ENCODE data around the gene CIDEB.
A peak's percentile ranks its signal among the peaks of the same experiment; 100 is the strongest.

The CIDEB gene

GRCh38 chr14:24311837-24312615 is 4.2 kb upstream of the CIDEB start:
- peak; percentile 42 for DNase-seq

GRCh38 chr14:24310646-24311604 is 3.1 kb upstream of the CIDEB start, which contains the start of gene LTB4R:
TSS of gene LTB4R (plus strand) at chr14:24311502. CDS start at chr14:24315652, 4,150 bp downstream.
- peak; percentile 72 for DNase-seq

DNA sequence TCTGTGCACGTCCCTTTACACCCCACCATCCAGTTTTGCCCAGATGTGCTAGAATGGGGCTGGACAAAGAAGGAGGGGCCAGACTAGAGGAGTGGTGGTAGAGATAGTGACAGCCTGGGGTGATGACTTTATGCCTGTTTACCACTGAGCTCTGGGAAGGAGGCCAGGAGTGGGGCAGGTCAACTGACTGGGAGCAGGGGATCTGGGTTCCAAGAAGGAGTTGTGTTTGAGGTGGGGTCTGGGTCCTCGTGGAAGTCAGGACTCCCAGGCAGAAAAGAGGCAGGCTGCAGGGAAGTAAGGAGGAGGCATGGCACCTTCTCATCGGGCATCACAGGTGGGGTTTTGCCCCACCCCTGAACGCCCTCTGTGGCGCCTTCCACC is 2.5 kb upstream of the CIDEB start:
- no peak for DNase-seq

DNA sequence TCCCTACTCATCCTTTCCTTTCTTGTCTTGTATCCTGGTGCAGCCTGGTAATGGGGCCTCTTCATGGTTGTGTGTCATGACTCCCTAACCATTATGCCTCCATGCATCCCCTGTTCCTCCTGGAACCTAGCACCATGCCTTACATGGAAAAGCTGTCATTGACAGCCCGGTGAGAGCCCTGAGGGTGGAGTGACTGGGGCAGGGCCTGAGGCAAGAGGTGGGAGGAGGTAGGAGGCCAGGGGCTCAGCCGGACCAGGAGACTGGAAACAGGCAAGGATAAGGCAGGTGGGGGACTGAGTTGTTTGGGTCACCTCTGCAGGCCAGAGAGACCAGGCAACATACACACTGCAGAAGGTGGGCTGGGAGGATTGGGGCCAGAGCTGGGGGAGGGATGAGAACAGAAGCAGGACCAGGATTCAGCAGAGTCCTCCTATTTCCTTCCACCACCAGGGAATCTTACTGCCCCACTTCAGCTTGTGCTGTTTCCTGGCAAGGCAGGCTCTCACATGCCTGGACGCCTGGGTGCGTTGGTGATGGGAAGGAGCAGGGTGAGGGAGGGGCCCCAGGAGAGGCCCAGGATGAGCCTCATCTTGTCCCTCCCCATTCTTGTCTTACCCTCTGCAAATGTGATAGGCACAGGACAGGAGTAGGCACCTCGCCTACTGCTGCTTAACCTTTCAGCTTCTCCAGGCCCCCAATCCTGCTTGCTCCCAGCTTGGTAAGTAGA is 1.9 kb upstream of the CIDEB start, which contains the start of gene LTB4R2:
TSS of gene LTB4R2 (plus strand) at position 603 of the 727 bp plus-strand sequence. CDS start 525 bp downstream, outside the sequence.
- peak; percentile 30 for DNase-seq

- DNase-seq, result no peak
Observed at GRCh38 chr14:24308342-24309124, 756 bp upstream of the CIDEB start.

DNA sequence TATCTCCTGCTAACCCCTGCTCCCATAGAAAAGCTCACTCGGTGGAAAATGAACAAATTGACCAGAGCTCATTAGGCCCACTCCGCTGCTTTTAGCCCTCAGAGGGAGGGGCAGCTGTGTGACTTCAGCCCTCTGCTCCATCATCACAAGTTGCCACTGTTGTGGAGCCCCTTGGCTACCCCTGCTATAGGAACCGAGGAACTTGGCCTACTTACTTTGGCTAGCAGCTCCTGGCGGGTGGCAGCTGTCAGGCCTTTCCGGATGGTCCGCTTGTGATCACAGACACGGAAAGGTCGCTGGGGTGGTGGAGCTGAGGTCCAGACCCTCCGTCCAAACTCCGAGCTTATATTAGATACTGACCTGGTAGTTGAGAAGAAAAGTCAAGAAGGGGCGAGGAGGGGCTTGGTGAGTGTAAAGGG is 612 bp downstream of the CIDEB start:
- no peak for DNase-seq

- no peak for DNase-seq
Observed at GRCh38 chr14:24304019-24304387, 3.8 kb downstream of the CIDEB start.

- no peak for DNase-seq
Observed at GRCh38 chr14:24300326-24300980, 7.3 kb downstream of the CIDEB start.

GRCh38 chr14:24299255-24300191 is 8.3 kb downstream of the CIDEB start, which contains the start of the genes DHRS1 and NOP9:
TSS of gene DHRS1 (minus strand) at chr14:24299780. CDS start at chr14:24299106, 674 bp downstream.
TSS of gene NOP9 (plus strand) at chr14:24299850. CDS start at chr14:24299955, 105 bp downstream.
- peak; percentile 44 for DNase-seq

- no peak for DNase-seq
Observed at GRCh38 chr14:24298892-24299254, 8.9 kb downstream of the CIDEB start.

DNA sequence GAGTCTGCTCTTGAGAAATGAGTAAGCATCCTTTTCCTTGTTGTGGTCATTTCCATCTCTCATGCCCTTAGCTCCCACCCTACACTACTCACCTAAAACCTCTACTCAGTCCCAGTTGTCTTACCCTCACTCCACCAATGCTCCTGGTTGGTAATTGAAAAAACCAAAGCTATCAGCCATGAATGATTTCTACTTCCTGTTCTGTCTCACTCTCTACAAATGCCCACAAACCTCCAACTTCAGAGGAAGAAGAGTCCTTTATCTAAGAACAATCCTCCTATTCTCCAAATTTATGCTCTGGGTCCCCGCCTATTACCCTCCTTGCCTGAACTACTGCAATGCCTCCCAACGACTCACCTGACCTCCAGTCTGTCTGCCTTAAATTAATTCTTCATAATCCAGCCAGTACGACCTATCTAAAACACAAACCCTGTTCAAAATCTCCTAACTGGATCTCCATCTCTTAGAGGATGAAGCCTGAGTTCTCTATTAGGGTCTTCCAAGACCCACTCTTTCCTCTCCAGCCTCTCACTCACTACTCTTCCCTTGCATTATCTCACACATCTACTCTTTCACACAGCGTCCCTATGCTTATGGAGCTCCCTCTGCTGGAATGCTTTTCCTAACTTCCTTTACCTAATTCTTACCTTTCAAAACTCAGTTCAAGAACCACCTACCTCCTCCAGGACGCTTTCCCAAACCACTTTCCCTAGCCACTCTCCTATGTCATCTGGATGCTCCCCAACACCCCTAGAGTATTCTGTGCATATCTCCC is 10.4 kb downstream of the CIDEB start:
- DNase-seq, result no peak

- peak; percentile 55 for DNase-seq
Observed at GRCh38 chr14:24296341-24297157, 11.2 kb downstream of the CIDEB start.

DNA sequence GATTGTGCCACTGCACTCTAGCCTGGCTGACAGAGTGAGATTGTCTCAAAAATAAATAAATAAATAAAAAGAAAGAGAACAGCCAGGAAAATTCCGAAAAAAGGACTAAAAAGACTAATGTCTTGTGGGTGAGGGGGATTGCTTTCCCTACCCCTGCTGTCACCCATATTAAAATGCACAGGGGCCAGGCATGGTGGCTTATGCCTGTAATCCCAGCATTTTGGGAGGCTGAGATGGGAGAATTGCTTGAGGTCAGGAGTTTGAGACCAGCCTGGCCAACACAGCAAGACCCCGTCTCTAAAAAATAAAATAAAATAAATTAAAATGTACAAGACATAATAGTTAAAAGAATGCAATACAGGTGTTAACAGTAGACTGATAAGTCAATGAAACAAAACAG is 14.3 kb downstream of the CIDEB start:
- no peak for DNase-seq

DNA sequence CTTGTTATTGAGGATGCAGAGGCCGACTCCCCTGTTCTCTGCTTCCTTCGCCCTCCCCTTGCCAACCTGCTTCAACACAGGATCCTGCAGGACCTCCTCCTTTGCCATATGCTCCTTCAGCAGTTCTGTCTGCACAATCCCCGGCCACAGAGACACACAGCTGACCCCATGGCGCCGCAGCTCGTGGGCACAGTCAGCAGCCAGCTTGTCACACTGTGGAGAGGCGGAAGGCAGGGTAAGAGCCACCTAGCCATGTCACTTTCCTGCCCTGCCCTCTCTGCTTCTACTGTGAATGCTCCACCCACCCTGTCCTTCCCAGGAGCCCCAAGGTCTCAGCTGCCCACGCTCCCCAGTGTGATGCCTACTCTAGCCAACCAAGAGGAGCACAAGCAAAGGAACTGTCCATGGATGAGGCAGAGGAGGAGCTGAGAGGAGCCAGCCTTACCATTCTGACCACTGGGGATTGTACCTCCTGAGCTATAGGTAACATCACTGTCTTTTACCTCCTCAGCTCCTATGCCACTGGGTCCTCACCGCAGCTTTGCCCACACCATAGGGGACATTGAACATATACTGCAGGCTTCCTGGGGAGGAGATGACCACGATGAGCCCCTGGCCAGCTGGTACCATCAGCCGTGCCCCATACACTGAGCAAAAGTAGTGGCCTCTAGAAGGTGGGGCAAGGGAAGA is 15.5 kb downstream of the CIDEB start:
- no peak for DNase-seq

GRCh38 chr14:24291446-24292117 is 16.2 kb downstream of the CIDEB start:
- no peak for DNase-seq

DNA sequence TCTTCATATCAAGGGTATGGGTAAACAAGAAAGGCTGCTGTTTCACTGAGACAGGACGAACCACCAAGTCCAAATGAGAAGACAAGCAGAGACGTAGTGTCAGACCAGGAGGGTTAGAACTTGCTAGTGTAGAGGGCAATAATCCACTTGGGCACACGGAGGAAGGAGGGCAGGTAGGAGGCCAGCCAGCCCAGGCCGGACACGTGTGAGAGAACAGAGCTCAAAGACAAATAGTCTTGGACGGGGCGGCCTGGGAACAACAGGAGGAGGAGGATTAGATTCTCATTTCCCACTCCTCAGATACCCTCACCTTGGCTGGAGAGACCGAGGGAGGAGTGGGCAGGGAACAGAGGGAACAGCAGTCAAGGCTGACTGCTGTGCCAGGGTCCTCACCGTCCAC is 17.0 kb downstream of the CIDEB start:
- no peak for DNase-seq

GRCh38 chr14:24289649-24290280 is 18.0 kb downstream of the CIDEB start:
- no peak for DNase-seq
